OCI-LY1 (cell line): ENCODE results near the gene SLC6A7.

Experiments used
- EZH2 ChIP-seq: fragments of 200-600 bp; sonication (generic), shearing (Covaris generic); IDR thresholded peaks from 2 replicates; pipeline ENCODE4 v1.8.0; 2017; ENCODE audit warnings: borderline replicate concordance, mixed run types, mild to moderate bottlenecking, antibody characterized with exemption, low read length, moderate library complexity, mixed read lengths
- TF ChIP-seq, protein P1 (sequence below): fragments of 200-600 bp; sonication (generic), shearing (Covaris generic); IDR thresholded peaks from 2 replicates; pipeline ENCODE4 v1.5.1; 2017; ENCODE audit warnings: mild to moderate bottlenecking, antibody characterized with exemption, low read length, moderate library complexity, mixed read lengths

DNA sequence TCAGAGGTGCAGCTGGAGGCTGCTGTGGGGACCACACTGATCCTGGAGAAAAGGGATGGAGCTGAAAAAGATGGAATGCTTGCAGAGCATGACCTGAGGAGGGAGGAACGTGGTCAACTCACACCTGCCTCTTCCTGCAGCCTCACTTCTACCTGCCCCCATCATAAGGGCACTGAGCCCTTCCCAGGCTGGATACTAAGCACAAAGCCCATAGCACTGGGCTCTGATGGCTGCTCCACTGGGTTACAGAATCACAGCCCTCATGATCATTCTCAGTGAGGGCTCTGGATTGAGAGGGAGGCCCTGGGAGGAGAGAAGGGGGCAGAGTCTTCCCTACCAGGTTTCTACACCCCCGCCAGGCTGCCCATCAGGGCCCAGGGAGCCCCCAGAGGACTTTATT is 5.9 kb upstream of the SLC6A7 start:
- TF ChIP-seq, protein P1, sequence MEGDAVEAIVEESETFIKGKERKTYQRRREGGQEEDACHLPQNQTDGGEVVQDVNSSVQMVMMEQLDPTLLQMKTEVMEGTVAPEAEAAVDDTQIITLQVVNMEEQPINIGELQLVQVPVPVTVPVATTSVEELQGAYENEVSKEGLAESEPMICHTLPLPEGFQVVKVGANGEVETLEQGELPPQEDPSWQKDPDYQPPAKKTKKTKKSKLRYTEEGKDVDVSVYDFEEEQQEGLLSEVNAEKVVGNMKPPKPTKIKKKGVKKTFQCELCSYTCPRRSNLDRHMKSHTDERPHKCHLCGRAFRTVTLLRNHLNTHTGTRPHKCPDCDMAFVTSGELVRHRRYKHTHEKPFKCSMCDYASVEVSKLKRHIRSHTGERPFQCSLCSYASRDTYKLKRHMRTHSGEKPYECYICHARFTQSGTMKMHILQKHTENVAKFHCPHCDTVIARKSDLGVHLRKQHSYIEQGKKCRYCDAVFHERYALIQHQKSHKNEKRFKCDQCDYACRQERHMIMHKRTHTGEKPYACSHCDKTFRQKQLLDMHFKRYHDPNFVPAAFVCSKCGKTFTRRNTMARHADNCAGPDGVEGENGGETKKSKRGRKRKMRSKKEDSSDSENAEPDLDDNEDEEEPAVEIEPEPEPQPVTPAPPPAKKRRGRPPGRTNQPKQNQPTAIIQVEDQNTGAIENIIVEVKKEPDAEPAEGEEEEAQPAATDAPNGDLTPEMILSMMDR = no peak
- TF ChIP-seq EZH2 = no peak
